ENCODE data around the gene HGS.
A peak's percentile ranks its signal among the peaks of the same experiment; 100 is the strongest.
"Not testable (repeated sequence)": the region's sequence is repeated elsewhere in the genome, so short reads cannot be mapped to it uniquely, and the experiment has no call there.

The HGS gene

GRCh38 chr17:81719410-81720266 lies 35.8 kb downstream of the HGS start:
- no peak for DNase-seq (ENCODE audit: low read depth in 2 of 2)

GRCh38 chr17:81720267-81721071 lies 36.7 kb downstream of the HGS start:
- no peak for DNase-seq (ENCODE audit: low read depth in 2 of 2)

GRCh38 chr17:81722184-81723120 lies 38.6 kb downstream of the HGS start:
- DNase-seq (ENCODE audit: low read depth in 2 of 2): no peak

- no peak for DNase-seq (ENCODE audit: low read depth in 2 of 2)
Measured at GRCh38 chr17:81723651-81724209, 39.9 kb downstream of the HGS start.

- no peak for DNase-seq (ENCODE audit: low read depth in 2 of 2)
Measured at GRCh38 chr17:81725439-81725838, 41.6 kb downstream of the HGS start.

- DNase-seq (ENCODE audit: low read depth in 2 of 2): no peak
Measured at GRCh38 chr17:81726004-81726403, 42.2 kb downstream of the HGS start.

GRCh38 chr17:81727324-81728031 lies 43.7 kb downstream of the HGS start:
- no peak for DNase-seq (ENCODE audit: low read depth in 2 of 2)

GRCh38 chr17:81733507-81734404 lies 49.9 kb downstream of the HGS start:
- peak; percentile 50 to 58 for DNase-seq (ENCODE audit: low read depth in 2 of 2)

GRCh38 chr17:81734405-81735263 lies 50.8 kb downstream of the HGS start:
- no peak for DNase-seq (ENCODE audit: low read depth in 2 of 2)

GRCh38 chr17:81735264-81736102 lies 51.7 kb downstream of the HGS start:
- no peak for DNase-seq (ENCODE audit: low read depth in 2 of 2)

GRCh38 chr17:81737947-81738800 lies 54.4 kb downstream of the HGS start:
- no peak for DNase-seq (ENCODE audit: low read depth in 2 of 2)

GRCh38 chr17:81738801-81739393 lies 55.1 kb downstream of the HGS start:
- no peak for DNase-seq (ENCODE audit: low read depth in 2 of 2)

GRCh38 chr17:81739593-81739992 lies 55.8 kb downstream of the HGS start:
- DNase-seq (ENCODE audit: low read depth in 2 of 2): not testable (repeated sequence)

- DNase-seq (ENCODE audit: low read depth in 2 of 2): no peak
Measured at GRCh38 chr17:81740395-81740961, 56.7 kb downstream of the HGS start.

- no peak for DNase-seq (ENCODE audit: low read depth in 2 of 2)
Measured at GRCh38 chr17:81741049-81741593, 57.3 kb downstream of the HGS start.
